DND-41 (cell line): ENCODE results near the gene TVP23C.

Source experiments
- CTCF ChIP-seq: IDR thresholded peaks from 2 replicates; pipeline ENCODE4 v1.5.1; 2012; ENCODE audit warnings: borderline replicate concordance, low read length, moderate library complexity, mild to moderate bottlenecking; ENCODE audit not compliant: poor library complexity, severe bottlenecking; ENCODE audit errors: extremely low read depth
- EZH2 ChIP-seq: IDR thresholded peaks from 3 replicates; pipeline ENCODE4 v1.6.1; 2012; ENCODE audit warnings: borderline replicate concordance, low read depth, mild to moderate bottlenecking, moderate library complexity, low read length, inconsistent platforms; ENCODE audit not compliant: severe bottlenecking

- TF ChIP-seq CTCF (no peak), EZH2 (no peak)
Observed at GRCh38 chr17:15483431-15483830, 79.9 kb downstream of the TVP23C start.
